GM23338 (cell line): ENCODE data around the gene TRA2B. TPM values are rescaled to one million over a fixed set of nuclear protein-coding genes. Genes with fewer than 3 reads are reported as not detected.

ENCODE experiments used
- ATAC-seq: fragments of 200-7000 bp; cut with Tn5 transposase; 3 replicates; pipeline ENCODE4 v1.9.1; 2020
- DNase-seq: peaks from one replicate; pipeline ENCODE4 v3.0.0-alpha.2; 2015; ENCODE audit warnings: low spot score
- H2AFZ ChIP-seq: fragments of 200-600 bp; sonication (generic); 2 replicates; pipeline ENCODE4 v1.8.0; 2016; ENCODE audit warnings: antibody characterized with exemption, mild to moderate bottlenecking, moderate library complexity
- H3F3A ChIP-seq: fragments of 200-600 bp; sonication (generic); replicated peaks from 2 replicates; pipeline ENCODE4 v1.8.0; 2017; ENCODE audit warnings: antibody characterized with exemption, mixed run types, low read depth
- H3K27ac ChIP-seq: fragments of 200-600 bp; sonication (generic); 2 replicates; pipeline ENCODE4 v1.6.1; 2016; ENCODE audit warnings: low read depth
- H3K27me3 ChIP-seq: fragments of 200-600 bp; sonication (generic); 2 replicates; pipeline ENCODE4 v1.8.0; 2016; ENCODE audit warnings: mild to moderate bottlenecking, mixed run types, moderate library complexity; ENCODE audit not compliant: insufficient read depth
- H3K36me3 ChIP-seq: fragments of 200-600 bp; sonication (generic); 2 replicates; pipeline ENCODE4 v1.8.0; 2016; ENCODE audit warnings: mild to moderate bottlenecking; ENCODE audit not compliant: insufficient read depth
- H3K4me1 ChIP-seq: fragments of 200-600 bp; sonication (generic); 2 replicates; pipeline ENCODE4 v1.8.0; 2016; ENCODE audit warnings: mild to moderate bottlenecking, moderate library complexity; ENCODE audit not compliant: insufficient read depth
- H3K4me2 ChIP-seq: fragments of 200-600 bp; sonication (generic); 2 replicates; pipeline ENCODE4 v1.7.1; 2017; ENCODE audit warnings: mixed run types
- H3K4me3 ChIP-seq: fragments of 200-600 bp; sonication (generic); 2 replicates; pipeline ENCODE4 v1.6.1; 2016; ENCODE audit warnings: mixed run types
- H3K79me2 ChIP-seq: fragments of 200-600 bp; sonication (generic); replicated peaks from 2 replicates; pipeline ENCODE4 v1.8.0; 2017; ENCODE audit warnings: mild to moderate bottlenecking; ENCODE audit not compliant: insufficient read depth
- H3K9me2 ChIP-seq: fragments of 200-600 bp; sonication (generic); 2 replicates; pipeline ENCODE4 v1.8.0; 2017; ENCODE audit not compliant: insufficient read depth
- H4K20me1 ChIP-seq: fragments of 200-600 bp; sonication (generic); replicated peaks from 2 replicates; pipeline ENCODE4 v1.8.0; 2017; ENCODE audit warnings: mild to moderate bottlenecking; ENCODE audit not compliant: insufficient read depth
- H3K27ac Mint-ChIP-seq: 2 replicates; pipeline ENCODE4 v1.8.0; 2020; ENCODE audit warnings: inconsistent platforms, mild to moderate bottlenecking, moderate library complexity, mixed read lengths
- H3K27me3 Mint-ChIP-seq: 3 replicates; pipeline ENCODE4 v1.8.0; 2022; ENCODE audit warnings: low read depth, mild to moderate bottlenecking, moderate library complexity, mixed read lengths, inconsistent platforms; ENCODE audit not compliant: insufficient read depth, poor library complexity
- H3K36me3 Mint-ChIP-seq: 3 replicates; pipeline ENCODE4 v1.8.0; 2021; ENCODE audit warnings: low read depth, mild to moderate bottlenecking, inconsistent platforms, moderate library complexity, mixed read lengths
- H3K4me1 Mint-ChIP-seq: 3 replicates; pipeline ENCODE4 v1.8.0; 2020; ENCODE audit warnings: mild to moderate bottlenecking, inconsistent platforms, mixed read lengths
- H3K4me3 Mint-ChIP-seq: 3 replicates; pipeline ENCODE4 v1.8.0; 2021; ENCODE audit warnings: moderate library complexity, mild to moderate bottlenecking, inconsistent platforms, mixed read lengths
- H3K9me3 Mint-ChIP-seq: 3 replicates; pipeline ENCODE4 v1.8.0; 2020; ENCODE audit warnings: moderate library complexity, mild to moderate bottlenecking, inconsistent platforms, mixed read lengths
- ETS1 ChIP-seq: IDR thresholded peaks from 2 replicates; pipeline ENCODE4 v1.6.1; 2016; ENCODE audit warnings: antibody characterized with exemption
- JUNB ChIP-seq: IDR thresholded peaks from one replicate; pipeline ENCODE4 v1.6.1; 2016; ENCODE audit warnings: antibody characterized with exemption; ENCODE audit not compliant: unreplicated experiment
- NANOG ChIP-seq: IDR thresholded peaks from 2 replicates; pipeline ENCODE4 v1.6.1; 2016; ENCODE audit warnings: antibody characterized with exemption, borderline replicate concordance
- POLR2AphosphoS5 ChIP-seq: IDR thresholded peaks from 2 replicates; pipeline ENCODE4 v1.6.1; 2016; ENCODE audit warnings: antibody characterized with exemption, low read depth
- REST ChIP-seq: IDR thresholded peaks from one replicate; pipeline ENCODE4 v1.6.1; 2018; ENCODE audit warnings: antibody characterized with exemption; ENCODE audit not compliant: unreplicated experiment
- STAT1 ChIP-seq: IDR thresholded peaks from one replicate; pipeline ENCODE4 v1.6.1; 2016; ENCODE audit warnings: antibody characterized with exemption; ENCODE audit not compliant: unreplicated experiment
- ZNF114 ChIP-seq: fragments of 250-450 bp; sonication (Bioruptor Pico); IDR thresholded peaks from 2 replicates; pipeline ENCODE4 v1.5.0; 2020; ENCODE audit warnings: mild to moderate bottlenecking, moderate library complexity
- ZNF331 ChIP-seq: fragments of 250-450 bp; sonication (Bioruptor Pico); IDR thresholded peaks from 2 replicates; pipeline ENCODE4 v1.5.0; 2020; ENCODE audit warnings: low read depth, mild to moderate bottlenecking, moderate library complexity
- polyA plus RNA-seq: library from polyadenylated mRNA; unstranded; fragments of >200 nt; fragmentation: Nextera tagmentation; extraction: Ambion mirVana; gene quantifications from 2 replicates; pipeline ENCODE4 v1.2.1, GENCODE V29; 2016
- total RNA-seq: library from RNA; depleted of rRNA; stranded (reverse); fragments of >200 nt; shearing (Covaris generic); gene quantifications from 2 replicates; pipeline ENCODE4 v1.2.3, GENCODE V29; 2014
- TF ChIP-seq, protein P1 (sequence below), 2 experiments: fragments of 200-600 bp in 1 of 2; sonication (generic) in 1 of 2; conservative IDR thresholded peaks; 2 replicates each; pipeline versions ENCODE4 v1.5.1 to v1.6.1; 2016 to 2017; ENCODE audit warnings: antibody characterized with exemption in 2 of 2, low read depth in 2 of 2, mild to moderate bottlenecking in 2 of 2, moderate library complexity in 1 of 2

Gene TRA2B
- total and polyA plus RNA-seq, 2 experiments from 2014 or later = 360 to 602 TPM

DNA sequence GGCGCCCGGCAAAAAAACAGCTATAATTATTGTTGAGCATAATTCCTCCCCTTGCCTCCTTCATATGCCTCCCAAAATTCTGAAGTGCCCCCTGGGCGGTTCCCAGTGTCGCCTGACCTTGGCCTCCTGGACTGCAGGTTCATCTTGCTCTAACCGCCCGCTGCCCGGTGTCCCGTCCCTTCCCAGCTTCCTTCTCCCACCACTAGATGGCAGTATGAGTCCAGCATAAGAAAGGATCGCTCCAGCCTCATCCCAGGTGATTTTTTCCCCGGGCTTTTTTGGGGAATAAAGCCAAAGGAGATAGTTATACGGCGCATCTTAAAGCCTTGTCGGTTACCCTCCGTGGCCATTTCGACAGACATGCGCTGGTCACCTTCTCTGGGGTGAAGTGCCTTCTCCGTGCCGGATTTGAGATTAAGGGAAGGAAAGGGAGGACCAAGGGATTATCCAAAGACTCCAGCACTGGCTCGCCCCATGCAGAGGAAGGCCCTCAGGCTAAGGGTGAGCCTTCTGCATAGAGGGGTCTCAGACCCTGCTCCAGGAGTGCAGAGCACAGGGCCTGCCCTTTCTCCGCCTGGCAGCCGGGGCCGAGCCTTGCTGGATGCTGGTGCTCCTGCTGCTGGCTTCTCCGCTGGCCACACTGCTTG lies 45.8 kb upstream of the TRA2B start:
- Histone ChIP-seq H3K4me2 (peak overlapping the region; percentile 83), H3K79me2 (no peaks in the 10 kb centered on the region), H3K9me2 (no peaks in the 10 kb centered on the region), H3K27ac (no peak overlapping the region), H3K27me3 (no peaks in the 10 kb centered on the region), H4K20me1 (no peaks in the 10 kb centered on the region), H3K4me1 (no peaks in the 10 kb centered on the region), H3K36me3 (no peaks in the 10 kb centered on the region), H2AFZ (peak overlapping the region; percentile 98), H3K4me3 (peak overlapping the region; percentile 52), H3F3A (no peaks in the 10 kb centered on the region; the same call in 1 of the 2 replicates)
- no peaks in the 10 kb centered on the region; the same call in 2 of the 3 replicates for H3K4me1 Mint-ChIP-seq
- H3K4me3 Mint-ChIP-seq = peak overlapping the region; percentile 47; the same call in 2 of the 3 replicates
- no peaks in the 10 kb centered on the region for H3K36me3 Mint-ChIP-seq
- peaks cover 8% of the 10 kb centered on the region for H3K27me3 Mint-ChIP-seq
- no peak overlapping the region for H3K27ac Mint-ChIP-seq
- ATAC-seq (peak; percentile 93), DNase-seq (peak; percentile 95)
- no peak for TF ChIP-seq STAT1
- TF ChIP-seq, protein P1, sequence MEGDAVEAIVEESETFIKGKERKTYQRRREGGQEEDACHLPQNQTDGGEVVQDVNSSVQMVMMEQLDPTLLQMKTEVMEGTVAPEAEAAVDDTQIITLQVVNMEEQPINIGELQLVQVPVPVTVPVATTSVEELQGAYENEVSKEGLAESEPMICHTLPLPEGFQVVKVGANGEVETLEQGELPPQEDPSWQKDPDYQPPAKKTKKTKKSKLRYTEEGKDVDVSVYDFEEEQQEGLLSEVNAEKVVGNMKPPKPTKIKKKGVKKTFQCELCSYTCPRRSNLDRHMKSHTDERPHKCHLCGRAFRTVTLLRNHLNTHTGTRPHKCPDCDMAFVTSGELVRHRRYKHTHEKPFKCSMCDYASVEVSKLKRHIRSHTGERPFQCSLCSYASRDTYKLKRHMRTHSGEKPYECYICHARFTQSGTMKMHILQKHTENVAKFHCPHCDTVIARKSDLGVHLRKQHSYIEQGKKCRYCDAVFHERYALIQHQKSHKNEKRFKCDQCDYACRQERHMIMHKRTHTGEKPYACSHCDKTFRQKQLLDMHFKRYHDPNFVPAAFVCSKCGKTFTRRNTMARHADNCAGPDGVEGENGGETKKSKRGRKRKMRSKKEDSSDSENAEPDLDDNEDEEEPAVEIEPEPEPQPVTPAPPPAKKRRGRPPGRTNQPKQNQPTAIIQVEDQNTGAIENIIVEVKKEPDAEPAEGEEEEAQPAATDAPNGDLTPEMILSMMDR (conservative IDR thresholded peaks at IDR 0.05; ENCODE audit: low read depth in 2 of 2) = peak; percentile 94 to 97
- no peaks in the 10 kb centered on the region; the same call in 2 of the 3 replicates for H3K9me3 Mint-ChIP-seq

DNA sequence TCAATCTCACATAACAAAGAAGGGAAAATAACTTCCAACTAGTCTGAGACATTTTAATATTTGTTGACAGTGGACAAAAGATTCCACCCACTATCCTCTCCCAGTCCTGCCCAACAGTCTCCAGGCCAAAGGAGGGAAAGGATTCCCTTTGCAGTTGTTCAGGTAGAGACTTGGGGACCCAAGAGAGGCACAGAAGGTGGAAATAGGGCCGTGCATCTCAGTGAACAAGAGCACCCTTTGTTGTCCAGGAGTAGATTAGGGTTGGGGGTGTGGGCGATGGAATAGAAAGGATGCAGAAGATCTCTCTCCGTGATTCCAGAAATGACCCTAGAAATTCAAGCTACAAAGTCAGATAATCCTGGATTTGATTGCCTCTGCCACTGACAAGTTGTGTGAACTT lies 44.8 kb upstream of the TRA2B start:
- no peaks in the 10 kb centered on the region for H4K20me1 ChIP-seq
- H3K27ac Mint-ChIP-seq = no peak overlapping the region
- H3K4me2 ChIP-seq = no peak overlapping the region
- no peaks in the 10 kb centered on the region; the same call in 2 of the 3 replicates for H3K9me3 Mint-ChIP-seq
- peaks cover 8% of the 10 kb centered on the region for H3K27me3 Mint-ChIP-seq
- no peaks in the 10 kb centered on the region for H3K36me3 Mint-ChIP-seq
- H3K36me3 ChIP-seq = no peaks in the 10 kb centered on the region
- no peak overlapping the region for H2AFZ ChIP-seq
- H3F3A ChIP-seq = no peaks in the 10 kb centered on the region; the same call in 1 of the 2 replicates
- H3K27me3 ChIP-seq = no peaks in the 10 kb centered on the region
- DNase-seq = no peak
- no peak for ATAC-seq
- no peak overlapping the region for H3K4me3 Mint-ChIP-seq
- no peaks in the 10 kb centered on the region for H3K4me1 ChIP-seq
- no peaks in the 10 kb centered on the region for H3K79me2 ChIP-seq
- TF ChIP-seq STAT1 = no peak
- TF ChIP-seq, protein P1 (conservative IDR thresholded peaks at IDR 0.05; ENCODE audit: low read depth in 2 of 2) = no peak
- TF ChIP-seq POLR2AphosphoS5 = no peak
- TF ChIP-seq NANOG = no peak
- no peak for TF ChIP-seq JUNB
- TF ChIP-seq REST = no peak
- no peak for TF ChIP-seq ZNF114
- no peak for TF ChIP-seq ETS1
- no peak for TF ChIP-seq ZNF331 (CRISPR knock-in tag)
- H3K4me1 Mint-ChIP-seq = no peaks in the 10 kb centered on the region; the same call in 2 of the 3 replicates
- no peak overlapping the region for H3K4me3 ChIP-seq
- no peaks in the 10 kb centered on the region for H3K9me2 ChIP-seq
- H3K27ac ChIP-seq = no peak overlapping the region
